HUDEP-2 (cell line): Measurements from ENCODE around the gene HLF.

ENCODE experiments used
- DNase-seq, 76 experiments: peaks; one replicate each; lab custom pipeline; 2025; ENCODE audit not compliant: unreplicated experiment in 76 of 76; lab: John Stamatoyannopoulos, UW

HLF gene, protein sequence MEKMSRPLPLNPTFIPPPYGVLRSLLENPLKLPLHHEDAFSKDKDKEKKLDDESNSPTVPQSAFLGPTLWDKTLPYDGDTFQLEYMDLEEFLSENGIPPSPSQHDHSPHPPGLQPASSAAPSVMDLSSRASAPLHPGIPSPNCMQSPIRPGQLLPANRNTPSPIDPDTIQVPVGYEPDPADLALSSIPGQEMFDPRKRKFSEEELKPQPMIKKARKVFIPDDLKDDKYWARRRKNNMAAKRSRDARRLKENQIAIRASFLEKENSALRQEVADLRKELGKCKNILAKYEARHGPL

DNA sequence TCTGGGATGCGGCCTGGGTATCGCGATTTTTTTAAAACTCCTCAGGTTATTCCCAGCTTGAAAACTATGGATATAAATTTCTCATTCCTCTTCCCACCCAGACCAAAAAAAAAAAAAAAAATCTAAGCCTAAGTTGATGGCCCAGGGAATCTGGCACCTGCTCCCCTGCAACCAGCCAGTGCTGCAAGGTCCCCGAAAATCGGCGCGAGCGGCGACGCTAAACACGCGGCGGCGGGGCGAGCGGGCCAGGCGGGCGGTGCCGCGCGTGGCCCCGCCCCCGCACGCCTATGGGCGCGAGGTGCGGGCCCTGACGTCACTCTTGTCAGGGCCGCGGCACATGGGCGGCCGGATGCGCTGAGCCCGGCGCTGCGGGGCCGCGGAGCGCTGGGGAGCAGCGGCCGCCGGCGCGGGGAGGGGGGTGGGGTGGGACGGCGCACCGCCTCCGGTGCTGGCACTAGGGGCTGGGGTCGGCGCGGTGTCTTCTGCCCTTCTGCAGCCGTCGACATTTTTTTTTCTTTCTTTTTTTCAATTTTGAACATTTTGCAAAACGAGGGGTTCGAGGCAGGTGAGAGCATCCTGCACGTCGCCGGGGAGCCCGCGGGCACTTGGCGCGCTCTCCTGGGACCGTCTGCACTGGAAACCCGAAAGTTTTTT, at the start of gene HLF:
Gene HLF, plus strand, starts transcription at position 316 of the 654 bp plus-strand sequence. CDS start 525 bp downstream, outside the sequence.
- DNase-seq: peak in 72 of 76 experiments; percentile 11 to 83 (median 64)

DNA sequence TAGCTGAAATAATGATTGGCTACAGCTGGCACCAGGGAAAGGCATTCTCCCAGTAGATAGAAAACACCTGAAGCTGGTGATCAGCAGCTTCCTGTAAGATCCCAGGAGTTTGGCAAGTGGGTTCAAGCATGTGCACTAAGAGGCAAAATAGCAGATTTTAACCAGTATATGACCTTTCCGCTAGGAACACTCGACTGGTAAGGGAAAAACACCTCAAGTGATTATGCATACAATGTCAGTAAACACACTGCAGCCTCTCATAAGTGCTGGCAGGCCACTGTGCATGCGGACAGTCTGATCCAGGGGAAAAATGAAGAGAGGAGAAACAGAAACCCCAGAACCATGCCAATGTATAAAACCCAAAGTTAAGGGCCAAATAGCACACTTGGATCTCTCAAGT, 49.0 kb upstream of the HLF start:
- no peak for DNase-seq

GRCh38 chr17:55216888-55217287, 47.9 kb upstream of the HLF start:
- no peak for DNase-seq

DNA sequence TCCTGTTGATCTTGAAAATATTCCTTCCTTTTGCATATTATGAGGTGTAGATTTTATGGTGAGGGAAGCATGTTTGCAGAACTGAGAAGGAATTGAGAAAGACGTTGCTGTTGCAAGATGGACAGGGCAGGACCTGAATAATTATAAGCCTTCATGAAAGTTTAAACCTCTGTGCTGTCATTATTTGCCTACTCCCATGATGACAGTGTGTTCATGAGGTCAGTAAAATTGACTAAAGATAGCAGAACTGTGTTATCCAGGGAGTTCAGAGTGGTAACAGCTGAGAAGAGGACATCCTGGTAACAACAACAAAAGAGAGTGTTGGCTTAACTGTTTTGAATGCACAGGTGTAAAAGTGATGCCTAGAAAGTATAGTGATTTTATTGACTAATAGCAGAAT, 45.3 kb upstream of the HLF start:
- DNase-seq: no peak

GRCh38 chr17:55219934-55220333, 44.8 kb upstream of the HLF start:
- no peak for DNase-seq

- DNase-seq: no peak
These were observed 41.2 kb upstream of the HLF start for GRCh38 chr17:55223524-55223923.

DNA sequence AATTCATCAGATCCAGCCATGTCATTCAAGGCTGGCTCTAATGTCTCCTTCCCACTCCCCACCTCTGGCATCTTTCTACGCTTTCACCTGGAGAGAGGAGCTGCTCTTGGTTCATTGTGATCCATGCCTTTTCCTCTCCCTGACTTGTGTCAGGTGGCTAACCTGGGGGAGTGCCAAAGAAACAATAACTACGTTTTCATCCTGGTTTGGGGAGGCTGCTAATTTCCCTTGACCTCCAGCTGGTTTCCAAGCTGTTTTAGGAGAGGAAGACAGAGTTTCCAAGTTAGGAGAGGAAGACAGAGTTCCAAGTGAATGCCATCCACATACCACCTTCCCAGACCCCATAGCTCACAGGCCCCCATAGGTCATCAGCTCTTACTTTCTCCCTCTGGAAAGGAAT, 40.0 kb upstream of the HLF start:
- no peak for DNase-seq

- no peak for DNase-seq
These were observed 39.5 kb upstream of the HLF start for GRCh38 chr17:55225237-55225636.

- no peak for DNase-seq
These were observed 36.0 kb upstream of the HLF start for GRCh38 chr17:55228683-55229192.

GRCh38 chr17:55229276-55229675, 35.5 kb upstream of the HLF start:
- no peak for DNase-seq

- no peak for DNase-seq
These were observed 34.0 kb upstream of the HLF start for GRCh38 chr17:55230716-55231115.

DNA sequence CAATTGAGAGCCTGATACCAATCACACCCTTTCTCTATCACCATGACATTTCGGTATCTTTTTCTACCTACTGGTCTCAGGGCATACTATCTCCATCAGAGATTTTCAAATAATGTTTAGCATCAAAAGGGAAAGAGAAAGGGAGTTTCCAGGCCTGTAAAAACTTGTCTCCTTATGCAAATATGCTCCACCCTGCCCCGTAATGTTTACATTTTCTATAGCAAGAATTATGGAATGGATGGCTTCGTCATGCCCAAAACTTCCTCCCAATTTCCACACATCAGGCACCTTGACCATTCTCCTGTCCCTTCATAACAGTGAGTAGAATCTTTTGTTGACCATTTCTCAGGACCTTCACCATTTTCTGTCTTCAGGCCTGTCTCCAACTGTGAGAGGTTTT, 30.9 kb upstream of the HLF start:
- DNase-seq: no peak

DNA sequence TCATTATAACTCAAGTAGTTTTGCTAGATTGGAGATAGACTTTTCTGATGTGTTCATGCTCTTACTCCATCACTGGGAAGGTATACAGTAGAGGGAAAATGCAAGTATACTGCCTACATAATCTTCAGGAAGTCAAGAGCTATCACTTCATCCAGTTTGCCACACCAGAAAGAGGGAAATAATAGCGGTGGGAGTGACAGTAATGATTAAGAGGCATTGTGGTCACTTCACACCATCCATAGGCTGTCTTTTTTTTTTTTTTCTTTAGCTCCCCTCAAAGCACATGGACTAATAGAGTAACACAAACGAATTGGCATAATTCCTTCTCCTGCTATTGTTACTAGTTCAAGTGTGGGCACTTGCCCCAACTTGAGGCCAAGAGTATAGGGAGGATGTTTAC, 28.4 kb upstream of the HLF start:
- no peak for DNase-seq

GRCh38 chr17:55237268-55237667, 27.5 kb upstream of the HLF start:
- no peak for DNase-seq

GRCh38 chr17:55237841-55238178, 26.9 kb upstream of the HLF start:
- DNase-seq: no peak

- DNase-seq: peak; percentile 11 to 95 (median 88)
These were observed 26.4 kb upstream of the HLF start for GRCh38 chr17:55238179-55238930.

GRCh38 chr17:55238931-55239297, 25.8 kb upstream of the HLF start:
- DNase-seq: peak in 21 of 76 experiments; percentile 1 to 45 (median 9)

GRCh38 chr17:55241097-55241496, 23.7 kb upstream of the HLF start:
- no peak for DNase-seq

DNA sequence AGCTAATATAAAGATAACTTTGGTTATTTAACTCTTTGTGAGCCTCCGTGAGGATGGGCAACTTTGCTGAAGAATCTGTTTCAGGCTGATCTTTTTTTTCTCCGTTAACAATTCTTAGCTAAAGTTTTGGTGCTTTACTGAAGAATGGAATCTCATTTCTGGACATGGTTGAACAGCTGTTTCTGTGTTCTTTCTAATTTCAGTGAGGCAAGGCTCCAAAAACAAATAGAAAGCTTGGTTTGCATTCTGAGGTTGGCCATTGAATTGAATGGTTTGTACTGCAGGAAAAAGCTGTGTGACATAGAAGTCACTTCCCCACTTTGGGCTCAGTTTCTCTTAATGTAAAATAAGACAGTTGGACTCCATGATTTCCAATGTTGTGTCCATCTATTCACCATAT, 22.3 kb upstream of the HLF start:
- no peak for DNase-seq

- DNase-seq: no peak
These were observed 18.8 kb upstream of the HLF start for GRCh38 chr17:55245986-55246385.

GRCh38 chr17:55246583-55246982, 18.2 kb upstream of the HLF start:
- no peak for DNase-seq

GRCh38 chr17:55248077-55248476, 16.7 kb upstream of the HLF start:
- DNase-seq: no peak
